ENCODE data around the gene DNAJC6. TPM values are rescaled to one million over a fixed set of nuclear protein-coding genes. Genes with fewer than 3 reads are reported as not detected.

DNAJC6 gene
- total RNA-seq, 1 donor from 2014 or later = 4.1 TPM

- H3K27ac Mint-ChIP-seq = no peak overlapping the region
- H3K9me3 Mint-ChIP-seq = no peaks in the 10 kb centered on the region
- no peak overlapping the region for H3K4me3 Mint-ChIP-seq
- TF ChIP-seq CTCF (conservative IDR thresholded peaks at IDR 0.05) = no peak
- H3K36me3 Mint-ChIP-seq = peaks cover 4% of the 10 kb centered on the region
- H3K4me1 Mint-ChIP-seq (ENCODE audit: unreplicated experiment) = no peaks in the 10 kb centered on the region
- no peaks in the 10 kb centered on the region for H3K27me3 Mint-ChIP-seq
- DNase-seq (ENCODE audit: extremely low spot score, unreplicated experiment) = no peak
Observed at GRCh38 chr1:65458730-65459396, 149.5 kb downstream of the DNAJC6 start.

- no peak overlapping the region for H3K27ac Mint-ChIP-seq
- H3K27me3 Mint-ChIP-seq = no peaks in the 10 kb centered on the region
- no peaks in the 10 kb centered on the region for H3K4me1 Mint-ChIP-seq (ENCODE audit: unreplicated experiment)
- no peak overlapping the region for H3K4me3 Mint-ChIP-seq
- H3K9me3 Mint-ChIP-seq = no peaks in the 10 kb centered on the region
- TF ChIP-seq CTCF (conservative IDR thresholded peaks at IDR 0.05) = peak; percentile 60
- peaks cover 4% of the 10 kb centered on the region for H3K36me3 Mint-ChIP-seq
- no peak for DNase-seq (ENCODE audit: extremely low spot score, unreplicated experiment)
Observed at GRCh38 chr1:65459397-65459768, 150.0 kb downstream of the DNAJC6 start.

Other genes starting within 250 kb of the DNAJC6 start
- 35.2 and 80.0 TPM in 2 replicates for gene AK4, start 161.3 kb upstream of the DNAJC6 start, total RNA-seq (ENCODE audit: low replicate concordance)
- gene LEPR, start 111.1 kb downstream of the DNAJC6 start, total RNA-seq (ENCODE audit: low replicate concordance) = 5.4 and 7.2 TPM in 2 replicates
- 54.3 and 54.8 TPM in 2 replicates for gene LEPROT, start 111.1 kb downstream of the DNAJC6 start, total RNA-seq (ENCODE audit: low replicate concordance)